Measurements from ENCODE around the gene WDR43.
"Not testable (repeated sequence)": the region's sequence is repeated elsewhere in the genome, so short reads cannot be mapped to it uniquely, and the experiment has no call there.

DNA sequence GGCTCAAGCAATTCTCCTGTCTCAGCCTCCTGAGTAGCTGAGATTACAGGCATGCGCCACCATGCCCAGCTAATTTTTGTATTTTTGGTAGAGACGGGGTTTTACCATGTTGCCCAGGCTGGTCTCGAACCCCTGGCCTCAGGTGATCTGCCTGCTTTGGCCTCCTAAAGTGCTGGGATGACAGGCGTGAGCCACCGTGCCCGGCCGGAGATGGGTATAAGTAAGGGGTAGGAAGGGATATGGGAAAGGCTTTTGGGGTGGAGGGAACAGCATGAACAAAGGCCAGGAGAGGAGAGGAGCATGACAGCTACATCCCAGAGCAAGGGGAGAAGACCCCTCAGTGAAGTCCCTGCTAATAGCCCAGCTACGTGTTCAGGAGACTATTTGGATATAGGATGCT, 83.5 kb downstream of the WDR43 start:
- not testable (repeated sequence) for TF ChIP-seq ZFX (IDR thresholded peaks at IDR 0.05); CTCF (conservative IDR thresholded peaks at IDR 0.05)
